GF-D8 (cell line): ENCODE data around the gene RASGRP2.
"Not testable (repeated sequence)": the region's sequence is repeated elsewhere in the genome, so short reads cannot be mapped to it uniquely, and the experiment has no call there.

ENCODE experiments used
- DNase-seq: peaks from one replicate; lab custom pipeline; 2025; lab: John Stamatoyannopoulos, UW

The RASGRP2 gene

DNA sequence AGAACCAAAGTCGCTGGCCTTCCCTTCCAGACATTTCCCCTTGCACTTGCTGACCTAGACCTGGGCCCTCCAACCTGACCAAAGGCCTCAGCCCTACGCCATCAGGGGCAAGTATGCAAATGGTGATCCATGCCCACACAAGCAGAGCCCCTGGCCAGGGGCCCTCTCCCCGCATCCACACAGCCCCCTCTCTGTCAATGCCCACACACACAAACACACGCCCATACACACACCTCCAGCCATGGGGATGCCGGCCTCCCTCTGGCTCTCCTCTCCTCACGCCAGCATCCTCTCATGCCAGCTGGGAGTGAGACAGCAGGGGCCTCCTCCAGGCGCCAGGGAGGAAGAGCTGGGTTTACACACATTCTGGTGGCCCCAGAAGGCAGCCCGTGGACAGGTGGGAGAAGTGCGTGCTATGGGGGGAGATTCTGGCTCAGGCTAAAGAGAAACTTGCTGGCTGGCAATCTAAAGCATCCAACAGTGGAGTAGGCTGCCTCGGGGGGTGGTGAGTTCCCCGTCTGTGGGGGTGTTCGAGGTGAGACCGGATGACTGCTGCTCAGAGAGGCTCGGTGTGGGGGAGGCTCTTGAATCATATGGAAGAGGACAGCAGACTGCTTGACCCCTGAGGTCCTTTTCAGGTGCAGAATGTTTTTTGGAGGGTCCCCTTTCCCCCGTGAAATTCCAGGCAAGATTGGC is 25.7 kb downstream of the RASGRP2 start:
- DNase-seq = no peak

DNA sequence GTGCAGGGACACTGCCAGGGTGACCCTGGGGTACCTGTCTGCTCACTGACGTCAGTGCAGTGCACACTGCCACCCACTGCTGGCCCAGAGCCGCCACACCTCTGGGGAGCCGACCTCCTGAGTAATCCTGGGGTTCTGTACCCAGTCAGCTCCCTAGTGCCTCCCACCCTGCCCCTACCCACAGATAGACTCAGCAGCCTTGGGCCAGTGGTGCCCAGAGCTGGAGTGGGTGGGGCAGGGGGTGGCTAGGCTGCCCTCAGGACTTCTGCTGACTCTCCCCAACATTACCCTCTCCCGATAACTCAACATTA is 26.7 kb downstream of the RASGRP2 start:
- DNase-seq = no peak

DNA sequence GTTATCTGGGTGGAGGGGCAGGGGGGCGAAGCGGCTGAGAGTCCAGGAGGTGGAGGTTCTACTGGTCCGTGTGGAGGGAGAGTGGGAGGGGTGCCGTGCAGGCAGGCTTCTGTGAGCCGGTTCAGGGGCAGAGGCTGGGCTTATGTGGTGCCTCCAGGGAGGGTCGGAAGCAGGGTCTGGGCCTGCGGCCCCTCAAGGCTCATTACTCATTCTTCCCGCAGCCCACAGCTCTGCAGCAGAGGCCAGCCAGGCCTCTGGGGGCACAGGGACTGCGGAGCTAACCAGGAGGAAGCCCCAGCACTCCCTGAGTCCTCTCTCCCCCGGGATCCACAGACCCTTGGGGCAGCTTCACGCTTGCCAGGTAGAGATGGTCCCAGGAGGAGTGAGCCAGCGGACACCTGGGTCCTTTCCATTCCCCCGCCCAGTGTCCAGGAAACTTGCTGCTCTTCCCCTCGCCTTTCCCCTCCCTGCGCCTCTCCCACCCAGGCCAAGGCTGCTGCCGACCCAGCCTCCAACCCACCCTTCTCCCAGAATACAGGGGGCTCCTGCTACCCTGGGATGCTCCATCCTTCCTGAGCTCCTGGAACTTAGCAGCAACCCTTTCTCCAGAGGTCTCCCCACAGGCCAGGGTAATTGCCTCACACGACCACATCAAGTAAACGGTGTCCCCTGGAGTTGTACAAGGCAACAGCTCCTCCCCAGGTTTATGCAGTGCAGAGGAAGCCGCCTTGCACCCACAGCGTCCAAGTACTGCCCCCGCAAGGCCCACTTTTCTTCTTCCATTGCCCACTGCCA is 27.3 kb downstream of the RASGRP2 start:
- DNase-seq = no peak

DNA sequence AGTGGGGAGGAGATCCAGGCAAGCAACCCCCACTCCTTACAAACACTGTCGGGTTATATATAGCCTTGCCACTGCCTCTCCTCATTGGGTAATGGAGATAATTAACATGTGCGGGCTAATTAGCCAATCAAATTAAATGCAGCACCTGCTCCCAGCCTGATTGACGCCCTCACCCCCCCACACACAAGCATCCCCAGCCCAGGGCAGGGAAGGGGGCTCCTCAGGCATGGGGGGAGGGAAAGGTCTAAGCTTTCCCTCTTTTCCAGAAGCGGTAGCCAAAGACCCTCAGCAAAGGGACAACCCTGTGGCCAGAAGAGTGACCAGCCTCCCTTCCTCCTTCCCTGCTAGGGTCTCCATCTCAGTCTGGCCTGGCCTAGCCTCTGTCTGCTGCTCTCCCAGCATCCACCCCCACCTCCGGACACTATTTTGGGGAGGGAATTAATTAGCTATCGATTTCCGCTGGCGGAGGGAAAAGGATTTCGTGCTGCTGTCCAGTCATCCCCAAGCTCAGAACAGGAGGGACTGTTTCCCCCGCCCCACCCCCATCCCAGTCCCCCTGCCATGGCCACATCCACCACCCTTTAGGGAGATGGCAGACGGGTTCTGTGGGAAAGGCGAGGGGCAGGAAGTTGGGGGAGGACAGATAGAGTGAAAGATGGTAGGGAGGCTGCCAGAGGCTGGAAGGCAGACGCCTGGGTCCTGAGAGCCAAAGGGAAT is 28.0 kb downstream of the RASGRP2 start:
- no peak for DNase-seq

DNA sequence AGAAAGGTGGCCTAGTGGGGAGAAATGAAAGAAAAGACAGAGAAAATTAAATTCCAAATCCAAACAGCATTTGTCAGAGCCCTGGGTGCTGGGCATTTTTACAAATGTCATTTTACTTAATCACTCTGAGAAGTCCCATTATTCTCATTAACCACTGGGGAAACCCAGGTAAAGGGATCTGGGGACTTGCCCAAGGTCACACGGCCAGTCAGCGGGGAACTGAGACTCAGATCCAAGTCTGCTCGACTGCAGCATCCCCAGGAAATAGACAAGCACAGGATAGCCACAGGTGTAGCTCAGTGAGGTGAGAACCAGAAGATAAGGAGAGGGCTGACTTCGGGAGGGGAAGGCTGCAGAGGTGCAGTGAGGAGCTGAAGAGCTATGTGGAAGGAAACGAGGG is 28.8 kb downstream of the RASGRP2 start:
- DNase-seq = no peak

DNA sequence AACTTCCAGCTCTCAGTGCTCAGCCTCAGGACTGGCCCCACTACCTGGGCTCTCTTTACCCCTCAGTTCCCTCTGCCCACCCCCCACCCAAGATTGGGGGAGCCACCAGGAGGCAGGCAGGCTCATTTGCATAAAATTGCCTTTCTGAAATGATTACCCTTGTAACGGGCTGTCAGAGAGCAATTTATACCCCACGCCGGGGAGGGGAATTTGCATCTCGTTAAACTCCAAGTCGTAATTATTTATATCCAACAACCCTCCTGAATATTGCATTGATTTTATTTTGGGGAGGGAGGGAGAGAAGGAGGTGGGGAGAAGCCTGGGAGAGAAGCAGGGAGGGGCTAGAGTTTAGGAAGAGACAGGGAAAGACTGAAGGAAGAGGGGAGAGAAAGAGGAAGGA is 29.3 kb downstream of the RASGRP2 start:
- DNase-seq = no peak

DNA sequence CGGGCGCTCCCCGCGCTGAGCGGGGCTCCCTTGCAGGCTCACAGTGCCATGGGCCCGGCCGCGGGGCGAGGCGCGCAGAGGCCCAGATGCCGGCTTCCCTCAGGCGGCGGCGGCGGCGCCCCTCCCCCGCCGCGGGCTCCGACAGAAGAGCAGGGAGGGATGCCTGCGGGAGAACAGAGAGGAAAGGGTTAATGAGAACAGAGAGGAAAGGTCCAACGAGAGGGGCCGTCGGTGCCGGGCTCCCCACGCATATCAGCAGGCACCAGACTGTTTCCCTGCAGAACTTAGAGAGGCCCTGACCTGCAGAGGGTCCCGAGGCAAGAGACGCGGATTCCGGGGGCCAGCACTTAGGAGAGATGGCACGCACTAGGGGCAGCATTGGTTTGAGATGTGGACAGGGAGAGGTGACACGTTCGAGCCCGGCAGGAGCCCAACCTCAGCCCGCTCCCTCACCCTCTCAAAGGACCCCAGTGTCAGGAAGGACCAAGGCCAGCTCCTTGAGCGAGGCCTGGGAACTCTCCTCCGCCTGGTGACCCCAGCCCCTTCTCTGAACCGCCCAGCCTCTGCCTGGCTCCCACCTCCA is 30.1 kb downstream of the RASGRP2 start:
- no peak for DNase-seq

DNA sequence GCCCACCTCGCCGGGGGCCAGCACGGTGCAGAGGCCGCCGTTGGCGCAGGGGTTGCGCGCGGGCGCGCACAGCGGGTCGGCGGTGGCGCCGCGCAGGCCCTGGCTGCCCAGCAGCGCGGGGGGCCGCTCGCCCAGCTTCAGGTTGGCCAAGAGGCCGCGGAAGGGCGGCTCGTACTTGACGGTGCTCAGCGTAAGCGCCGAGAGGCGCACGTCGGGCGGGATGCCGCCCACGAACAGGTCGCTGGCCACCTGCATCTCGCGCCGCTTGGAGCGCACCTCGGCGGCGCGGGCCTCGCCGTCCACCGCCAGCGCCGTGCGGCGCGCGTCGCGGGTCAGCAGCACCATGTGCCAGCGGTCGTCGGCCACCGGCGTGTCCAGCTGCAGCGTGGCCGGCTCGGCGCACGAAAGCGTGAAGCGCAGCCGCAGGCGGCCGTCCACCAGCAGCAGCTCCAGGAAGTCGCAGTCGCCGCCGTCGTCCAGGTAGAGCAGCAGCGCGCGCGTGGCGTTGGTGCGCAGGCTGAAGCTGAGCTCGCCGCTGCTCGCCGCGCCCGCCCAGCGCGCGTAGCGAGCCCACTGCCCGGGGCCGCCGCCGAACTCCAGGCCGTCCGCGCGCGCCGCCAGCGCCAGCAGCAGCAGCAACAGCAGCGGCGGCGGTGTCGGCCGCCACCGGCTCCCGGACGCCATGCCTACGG is 30.8 kb downstream of the RASGRP2 start:
- no peak for DNase-seq

DNA sequence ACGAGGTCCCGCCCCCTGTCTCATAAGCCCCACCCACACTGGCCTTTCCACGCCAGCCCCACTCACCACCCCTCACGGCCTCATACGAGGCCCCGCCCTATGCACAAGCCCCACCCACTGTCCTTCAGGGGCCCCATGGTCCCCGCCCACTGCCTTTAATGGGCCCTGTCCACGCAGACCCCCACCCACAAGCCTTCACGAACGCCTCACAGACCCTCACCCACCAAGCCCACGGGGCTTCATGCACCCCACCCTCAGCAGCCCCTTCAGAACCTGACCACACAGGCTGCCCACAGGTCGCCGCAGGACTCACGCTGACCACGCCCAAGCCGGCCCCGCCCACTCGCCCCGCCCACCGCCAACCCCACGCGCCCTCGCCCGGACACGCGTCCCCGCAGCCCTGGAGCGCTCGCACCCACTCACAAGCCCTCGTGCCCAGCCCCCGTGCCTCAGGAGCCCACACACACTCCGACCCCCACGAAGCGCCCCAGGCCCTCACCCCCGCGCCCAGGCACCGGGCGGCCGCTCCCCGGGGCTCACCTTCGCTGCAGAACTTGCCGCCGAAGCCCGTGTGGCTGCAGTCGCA is 31.4 kb downstream of the RASGRP2 start:
- DNase-seq = no peak

DNA sequence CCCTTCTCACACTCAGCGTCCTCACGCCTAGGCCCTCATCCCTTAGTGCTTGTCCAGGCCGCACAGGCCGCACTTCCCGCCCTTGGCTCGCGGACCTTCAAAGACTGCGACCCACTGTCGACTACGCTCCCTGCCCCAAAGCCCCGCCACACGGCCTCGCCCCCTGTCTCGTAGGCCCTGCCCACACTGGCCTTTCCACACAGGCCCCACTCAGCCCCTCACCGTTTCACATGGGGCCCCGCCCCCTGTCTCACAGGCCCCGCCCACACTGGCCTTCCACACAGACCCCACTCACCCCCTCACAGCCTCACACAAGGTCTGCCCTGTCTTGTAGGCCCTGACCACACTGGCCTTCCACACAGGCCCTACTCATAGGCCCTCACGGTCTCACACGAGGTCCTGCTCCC is 32.0 kb downstream of the RASGRP2 start:
- DNase-seq = no peak

DNA sequence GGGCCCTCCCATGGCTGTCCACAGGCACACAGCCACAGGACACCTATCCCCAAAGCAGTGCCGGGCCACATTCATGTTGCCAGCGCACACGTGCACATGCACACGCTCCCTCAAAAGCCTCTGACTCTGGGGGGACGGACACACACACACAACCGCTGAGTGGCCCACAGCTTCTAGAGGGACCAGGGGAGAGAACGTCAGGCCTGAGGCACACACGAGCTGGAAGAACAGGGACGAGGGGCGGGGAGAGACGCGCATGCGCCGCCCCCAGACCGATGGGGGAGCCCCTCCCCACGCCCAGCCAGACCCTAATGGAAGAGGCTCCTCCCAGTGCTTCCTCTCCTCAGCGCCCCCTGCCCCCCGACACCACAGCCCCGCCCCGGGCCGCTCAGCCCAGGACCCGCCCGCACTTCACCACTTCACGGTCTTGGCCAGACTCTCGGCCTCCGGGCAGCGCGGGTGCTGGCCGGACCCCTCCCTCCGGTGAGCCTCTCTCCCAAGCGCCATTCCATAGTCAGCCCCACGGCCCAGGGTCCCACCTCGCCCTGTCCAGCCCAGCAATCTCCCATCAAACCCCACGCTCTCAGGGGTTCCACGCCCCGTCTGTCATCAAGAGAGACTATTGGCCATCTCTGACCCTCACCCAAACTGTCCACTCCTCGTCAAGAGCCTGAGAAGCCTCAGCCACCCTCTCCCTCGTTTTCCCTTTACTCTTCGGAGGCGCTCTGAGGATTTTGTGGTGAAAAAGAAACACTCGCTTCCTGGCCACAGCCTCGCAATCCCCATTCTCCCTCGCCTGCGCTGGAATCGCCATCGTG is 32.6 kb downstream of the RASGRP2 start:
- no peak for DNase-seq

DNA sequence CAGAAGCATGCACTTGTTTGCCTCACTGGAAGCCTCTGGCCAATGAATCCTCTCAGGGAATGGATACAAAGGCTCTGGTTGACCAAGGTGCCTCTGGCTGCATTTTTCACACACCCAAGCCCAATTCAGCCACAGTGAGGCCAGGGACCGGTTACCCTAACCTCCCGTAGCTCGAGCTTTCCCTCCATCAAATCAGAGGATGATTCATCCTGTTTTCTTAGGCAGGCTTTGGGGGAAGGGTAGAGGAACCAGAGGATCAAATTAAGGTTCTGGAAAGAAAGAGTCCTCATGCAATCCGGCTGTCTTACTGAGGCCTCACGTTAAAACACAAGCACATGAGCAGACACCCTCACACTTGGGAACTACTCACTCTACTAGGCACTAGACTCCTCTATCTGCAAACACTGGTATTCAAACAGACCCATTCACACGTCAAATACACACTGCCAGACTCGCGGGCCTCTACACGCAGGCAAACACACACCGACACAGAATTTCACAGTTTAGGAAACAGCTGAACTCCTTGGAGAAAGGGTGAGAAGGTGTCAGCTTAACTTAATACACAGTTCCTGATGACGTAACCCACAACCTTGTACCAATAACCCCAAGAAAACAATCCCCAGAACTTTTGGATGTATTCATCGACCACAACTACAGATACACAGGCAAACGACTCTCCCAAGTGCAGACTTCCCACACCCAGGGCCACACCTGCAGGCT is 33.4 kb downstream of the RASGRP2 start:
- DNase-seq = no peak

DNA sequence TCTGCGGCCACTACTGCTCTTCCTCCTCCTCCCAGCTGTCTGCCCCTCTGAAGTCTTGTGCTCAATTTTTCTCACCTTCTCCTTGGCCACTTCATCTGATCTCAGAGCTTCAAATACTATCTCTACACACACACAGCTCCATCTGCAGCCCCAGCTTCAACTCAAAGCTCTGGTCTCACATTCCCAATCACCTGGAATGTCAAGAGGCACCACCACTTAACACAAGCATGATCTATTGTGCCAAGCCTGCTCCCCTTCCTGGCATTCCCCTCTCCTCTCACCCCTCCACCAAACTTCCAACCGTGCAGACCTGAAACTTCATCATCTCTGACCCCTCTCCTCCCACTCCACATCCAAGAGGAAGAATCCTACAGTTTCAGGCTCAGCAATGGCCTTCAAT is 38.4 kb downstream of the RASGRP2 start:
- no peak for DNase-seq

DNA sequence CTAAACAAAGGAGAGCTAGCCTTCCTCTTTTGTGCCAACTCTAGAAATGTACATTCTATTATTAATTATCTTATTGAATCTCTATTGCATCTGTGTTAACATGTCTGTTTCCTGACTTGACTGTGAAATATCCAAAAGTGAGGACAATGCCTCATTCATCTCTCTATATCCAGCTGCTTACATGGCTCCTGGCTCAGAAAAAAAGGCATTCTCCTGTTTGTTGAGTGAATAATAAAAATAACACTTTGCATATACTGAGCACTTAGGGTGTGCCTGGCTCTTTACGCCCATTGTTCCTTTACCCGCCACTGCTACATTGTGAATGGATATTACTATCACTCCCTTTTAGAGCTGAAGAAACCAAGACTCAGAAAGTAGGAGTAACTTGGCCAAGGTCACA is 40.9 kb downstream of the RASGRP2 start:
- DNase-seq = no peak

DNA sequence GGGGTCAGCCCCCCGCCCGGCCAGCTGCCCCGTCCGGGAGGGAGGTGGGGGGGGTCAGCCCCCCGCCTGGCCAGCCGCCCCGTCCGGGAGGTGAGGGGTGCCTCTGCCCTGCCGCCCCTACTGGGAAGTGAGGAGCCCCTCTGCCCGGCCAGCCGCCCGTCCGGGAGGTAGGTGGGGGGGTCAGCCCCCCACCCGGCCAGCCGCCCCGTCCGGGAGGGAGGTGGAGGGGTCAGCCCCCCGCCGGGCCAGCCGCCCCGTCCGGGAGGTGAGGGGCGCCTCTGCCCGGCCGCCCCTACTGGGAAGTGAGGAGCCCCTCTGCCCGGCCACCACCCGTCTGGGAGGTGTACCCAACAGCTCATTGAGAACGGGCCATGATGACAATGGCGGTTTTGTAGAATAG is 42.0 kb downstream of the RASGRP2 start:
- not testable (repeated sequence) for DNase-seq

DNA sequence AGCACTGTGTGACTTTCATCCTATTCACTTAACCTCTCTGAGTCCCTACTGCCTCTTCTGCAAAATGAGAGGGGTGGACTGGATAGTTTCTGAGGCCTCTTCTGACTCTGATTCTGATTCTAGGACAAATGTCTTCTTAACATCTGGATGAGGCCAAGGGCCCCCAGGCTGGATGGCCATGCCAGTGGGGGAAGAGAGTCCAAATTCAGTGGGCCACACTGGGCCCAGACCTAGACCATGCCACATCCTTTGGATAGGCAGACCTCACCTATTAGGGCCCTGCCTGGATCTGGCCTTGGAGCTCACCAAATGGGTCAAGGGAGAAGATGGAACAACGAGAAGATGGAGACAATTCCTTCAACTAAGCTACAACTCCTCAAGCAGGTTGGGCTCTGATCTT is 45.5 kb downstream of the RASGRP2 start:
- DNase-seq = no peak

DNA sequence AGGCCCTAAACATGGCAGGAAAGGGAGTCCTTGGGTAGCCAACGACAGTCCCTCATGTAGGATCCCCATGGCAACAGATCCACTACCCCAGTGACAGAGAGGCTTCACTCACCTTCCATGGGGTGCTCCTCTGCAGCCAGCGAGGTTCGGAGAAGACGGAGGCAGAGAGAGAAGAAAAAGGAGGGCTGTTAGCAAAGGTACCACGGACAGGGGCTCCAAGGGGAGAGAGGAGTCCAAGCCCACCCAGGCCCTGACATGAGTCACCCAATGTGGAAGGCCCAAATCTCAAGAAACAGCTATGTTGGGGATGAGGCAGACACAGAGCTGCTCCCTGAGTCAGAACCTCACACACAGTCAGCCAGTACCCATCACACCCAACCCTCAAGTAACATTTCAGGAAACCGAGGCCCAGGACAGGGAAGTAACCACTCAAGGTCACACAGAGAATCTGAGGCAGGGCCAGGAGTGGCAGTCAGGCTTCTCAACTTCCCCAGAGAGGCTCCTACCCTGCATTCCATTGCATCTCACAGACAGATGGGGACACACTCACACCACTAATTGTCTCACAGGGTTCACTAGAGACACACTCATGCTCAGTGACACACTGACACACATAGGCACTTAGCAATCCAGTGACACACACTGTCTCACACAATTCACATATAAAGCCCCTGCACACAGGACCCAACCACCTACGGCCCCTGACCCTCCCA is 46.1 kb downstream of the RASGRP2 start:
- DNase-seq = no peak

DNA sequence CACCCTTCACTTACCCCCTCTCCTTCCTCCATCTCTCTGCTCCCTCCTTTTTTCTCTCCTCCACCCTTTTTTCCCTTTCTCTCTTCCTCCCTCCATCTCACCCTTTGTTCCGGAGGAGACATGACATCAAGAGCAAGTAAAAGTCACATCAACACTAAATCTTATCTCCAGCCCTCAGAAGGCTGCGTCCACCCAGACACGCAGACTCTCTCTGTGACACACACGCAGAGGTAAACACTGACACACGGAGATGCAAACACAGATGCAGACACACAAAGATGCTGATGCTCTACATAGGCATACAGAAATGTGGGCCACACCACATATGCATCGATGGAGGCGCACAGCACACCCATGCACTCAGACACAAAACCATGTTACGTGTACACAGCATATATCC is 47.9 kb downstream of the RASGRP2 start:
- no peak for DNase-seq

DNA sequence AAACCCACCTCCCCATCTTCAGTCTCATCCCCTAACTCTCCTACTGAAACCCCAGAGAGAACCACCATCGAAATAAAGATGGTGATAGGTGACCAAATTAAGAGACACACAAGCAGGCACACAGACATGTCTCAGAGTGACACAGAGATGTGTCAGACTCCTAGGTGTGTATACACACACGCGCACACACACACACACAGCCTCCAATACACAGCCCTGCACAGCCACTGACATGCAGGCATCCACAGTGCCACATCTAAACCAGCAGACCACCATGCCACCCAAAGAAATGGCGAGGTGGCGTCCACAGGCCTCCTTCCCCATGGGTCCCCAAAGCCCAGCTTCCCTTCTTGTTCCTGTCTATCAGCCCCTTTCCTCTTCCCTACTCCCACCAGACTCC is 48.4 kb downstream of the RASGRP2 start:
- no peak for DNase-seq
